Stimulated activated CD4-positive, alpha-beta T cell treated with anti-CD3 and anti-CD28 coated beads, Interleukin-1b, Interleukin-23, amount 100 ng/mL, for 24 hours (primary cell): Measurements from ENCODE around the gene SIM2.

Source experiments
- DNase-seq, 4 experiments: peaks; one replicate each; pipeline ENCODE4 v3.0.0-alpha.2; 2020; ENCODE audit warnings: low read depth in 4 of 4, low spot score in 1 of 4

SIM2 gene

GRCh38 chr21:36713746-36714145, 14.8 kb downstream of the SIM2 start:
- DNase-seq = no peak

- no peak for DNase-seq
Measured at GRCh38 chr21:36716387-36716786, 17.5 kb downstream of the SIM2 start.

GRCh38 chr21:36716836-36717235, 17.9 kb downstream of the SIM2 start:
- DNase-seq = no peak

GRCh38 chr21:36717976-36718375, 19.1 kb downstream of the SIM2 start:
- no peak for DNase-seq

- no peak for DNase-seq
Measured at GRCh38 chr21:36718951-36719501, 20.1 kb downstream of the SIM2 start.

GRCh38 chr21:36719614-36720013, 20.7 kb downstream of the SIM2 start:
- DNase-seq = no peak

GRCh38 chr21:36721817-36722216, 22.9 kb downstream of the SIM2 start:
- no peak for DNase-seq

GRCh38 chr21:36722370-36723368, 23.8 kb downstream of the SIM2 start:
- no peak for DNase-seq

GRCh38 chr21:36723371-36723881, 24.5 kb downstream of the SIM2 start:
- DNase-seq = no peak

- DNase-seq = no peak
Measured at GRCh38 chr21:36724660-36725059, 25.7 kb downstream of the SIM2 start.

- no peak for DNase-seq
Measured at GRCh38 chr21:36725793-36726386, 27.0 kb downstream of the SIM2 start.

- no peak for DNase-seq
Measured at GRCh38 chr21:36727866-36728265, 29.0 kb downstream of the SIM2 start.

- DNase-seq = no peak
Measured at GRCh38 chr21:36728371-36729111, 29.6 kb downstream of the SIM2 start.

- DNase-seq = no peak
Measured at GRCh38 chr21:36729310-36729970, 30.5 kb downstream of the SIM2 start.

- no peak for DNase-seq
Measured at GRCh38 chr21:36730291-36731281, 31.7 kb downstream of the SIM2 start.

GRCh38 chr21:36732217-36732616, 33.3 kb downstream of the SIM2 start:
- DNase-seq = no peak

- DNase-seq = no peak
Measured at GRCh38 chr21:36732761-36733160, 33.8 kb downstream of the SIM2 start.

- no peak for DNase-seq
Measured at GRCh38 chr21:36733857-36734256, 34.9 kb downstream of the SIM2 start.

- DNase-seq = no peak
Measured at GRCh38 chr21:36734367-36735200, 35.7 kb downstream of the SIM2 start.
